Urothelium cell line (cell line): ENCODE data around the gene GMDS.

Experiments
- DNase-seq: peaks from one replicate; pipeline ENCODE4 v3.0.0; 2011; ENCODE audit warnings: low spot score, mixed read lengths
- FAIRE-seq: peaks from 2 replicates; lab custom pipeline; 2011; peaks lifted over from hg19 to GRCh38; lab: Jason Lieb, UNC

Gene GMDS

DNA sequence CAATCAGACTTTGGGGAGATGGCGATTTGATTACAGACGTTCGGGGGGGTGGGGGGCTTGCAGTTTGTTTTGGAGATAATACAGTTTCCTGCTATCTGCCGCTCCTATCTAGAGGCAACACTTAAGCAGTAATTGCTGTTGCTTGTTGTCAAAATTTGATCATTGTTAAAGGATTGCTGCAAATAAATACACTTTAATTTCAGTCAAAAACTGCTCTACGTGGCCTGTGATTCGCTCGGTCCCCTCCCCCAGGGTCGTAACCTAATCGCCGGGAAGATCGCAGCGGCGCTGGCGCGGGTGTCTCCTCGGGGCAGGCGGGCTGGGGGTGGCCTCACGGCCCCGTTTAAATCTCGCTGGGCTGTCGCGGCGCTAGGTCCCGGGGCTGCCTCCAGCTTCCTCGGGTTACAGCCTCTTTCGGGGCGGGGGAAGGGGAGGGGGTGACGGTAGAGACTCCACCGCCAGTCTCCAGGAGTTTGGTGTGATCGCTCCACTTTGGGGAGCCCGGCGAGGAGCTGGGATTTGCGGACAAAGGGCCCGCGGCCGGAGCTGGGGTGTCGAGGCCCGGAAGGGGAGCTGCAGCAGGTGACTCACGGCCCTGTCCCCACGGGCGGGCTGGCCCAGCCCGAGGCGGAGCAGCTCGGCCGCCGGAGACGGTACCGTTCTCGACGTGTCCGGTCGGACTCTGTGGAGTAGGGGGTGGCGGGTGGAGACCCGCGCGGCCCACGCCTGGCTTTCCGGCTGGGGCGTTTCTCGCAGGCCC, 631.5 kb downstream of the GMDS start:
- DNase-seq (peak; percentile 64), FAIRE-seq (no peak)

GRCh38 chr6:1613346-1613687, 632.1 kb downstream of the GMDS start:
- no peak for FAIRE-seq
- DNase-seq = no peak

- DNase-seq (no peak), FAIRE-seq (no peak)
Observed at GRCh38 chr6:1612974-1613306, 632.5 kb downstream of the GMDS start.

DNA sequence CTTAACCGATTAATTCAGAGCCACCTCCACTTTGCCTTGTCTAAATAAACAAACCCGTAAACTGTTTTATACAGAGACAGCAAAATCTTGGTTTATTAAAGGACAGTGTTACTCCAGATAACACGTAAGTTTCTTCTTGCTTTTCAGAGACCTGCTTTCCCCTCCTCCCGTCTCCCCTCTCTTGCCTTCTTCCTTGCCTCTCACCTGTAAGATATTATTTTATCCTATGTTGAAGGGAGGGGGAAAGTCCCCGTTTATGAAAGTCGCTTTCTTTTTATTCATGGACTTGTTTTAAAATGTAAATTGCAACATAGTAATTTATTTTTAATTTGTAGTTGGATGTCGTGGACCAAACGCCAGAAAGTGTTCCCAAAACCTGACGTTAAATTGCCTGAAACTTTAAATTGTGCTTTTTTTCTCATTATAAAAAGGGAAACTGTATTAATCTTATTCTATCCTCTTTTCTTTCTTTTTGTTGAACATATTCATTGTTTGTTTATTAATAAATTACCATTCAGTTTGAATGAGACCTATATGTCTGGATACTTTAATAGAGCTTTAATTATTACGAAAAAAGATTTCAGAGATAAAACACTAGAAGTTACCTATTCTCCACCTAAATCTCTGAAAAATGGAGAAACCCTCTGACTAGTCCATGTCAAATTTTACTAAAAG, 633.0 kb downstream of the GMDS start:
- DNase-seq (no peak), FAIRE-seq (no peak)

- FAIRE-seq (no peak), DNase-seq (peak; percentile 29)
Observed at GRCh38 chr6:1611572-1612298, 633.7 kb downstream of the GMDS start.

GRCh38 chr6:1611322-1611571, 634.2 kb downstream of the GMDS start:
- peak; percentile 76 for DNase-seq
- no peak for FAIRE-seq

DNA sequence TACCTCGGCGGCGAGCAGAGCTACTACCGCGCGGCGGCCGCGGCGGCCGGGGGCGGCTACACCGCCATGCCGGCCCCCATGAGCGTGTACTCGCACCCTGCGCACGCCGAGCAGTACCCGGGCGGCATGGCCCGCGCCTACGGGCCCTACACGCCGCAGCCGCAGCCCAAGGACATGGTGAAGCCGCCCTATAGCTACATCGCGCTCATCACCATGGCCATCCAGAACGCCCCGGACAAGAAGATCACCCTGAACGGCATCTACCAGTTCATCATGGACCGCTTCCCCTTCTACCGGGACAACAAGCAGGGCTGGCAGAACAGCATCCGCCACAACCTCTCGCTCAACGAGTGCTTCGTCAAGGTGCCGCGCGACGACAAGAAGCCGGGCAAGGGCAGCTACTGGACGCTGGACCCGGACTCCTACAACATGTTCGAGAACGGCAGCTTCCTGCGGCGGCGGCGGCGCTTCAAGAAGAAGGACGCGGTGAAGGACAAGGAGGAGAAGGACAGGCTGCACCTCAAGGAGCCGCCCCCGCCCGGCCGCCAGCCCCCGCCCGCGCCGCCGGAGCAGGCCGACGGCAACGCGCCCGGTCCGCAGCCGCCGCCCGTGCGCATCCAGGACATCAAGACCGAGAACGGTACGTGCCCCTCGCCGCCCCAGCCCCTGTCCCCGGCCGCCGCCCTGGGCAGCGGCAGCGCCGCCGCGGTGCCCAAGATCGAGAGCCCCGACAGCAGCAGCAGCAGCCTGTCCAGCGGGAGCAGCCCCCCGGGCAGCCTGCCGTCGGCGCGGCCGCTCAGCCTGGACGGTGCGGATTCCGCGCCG, 634.7 kb downstream of the GMDS start:
- FAIRE-seq (no peak), DNase-seq (no peak)

DNA sequence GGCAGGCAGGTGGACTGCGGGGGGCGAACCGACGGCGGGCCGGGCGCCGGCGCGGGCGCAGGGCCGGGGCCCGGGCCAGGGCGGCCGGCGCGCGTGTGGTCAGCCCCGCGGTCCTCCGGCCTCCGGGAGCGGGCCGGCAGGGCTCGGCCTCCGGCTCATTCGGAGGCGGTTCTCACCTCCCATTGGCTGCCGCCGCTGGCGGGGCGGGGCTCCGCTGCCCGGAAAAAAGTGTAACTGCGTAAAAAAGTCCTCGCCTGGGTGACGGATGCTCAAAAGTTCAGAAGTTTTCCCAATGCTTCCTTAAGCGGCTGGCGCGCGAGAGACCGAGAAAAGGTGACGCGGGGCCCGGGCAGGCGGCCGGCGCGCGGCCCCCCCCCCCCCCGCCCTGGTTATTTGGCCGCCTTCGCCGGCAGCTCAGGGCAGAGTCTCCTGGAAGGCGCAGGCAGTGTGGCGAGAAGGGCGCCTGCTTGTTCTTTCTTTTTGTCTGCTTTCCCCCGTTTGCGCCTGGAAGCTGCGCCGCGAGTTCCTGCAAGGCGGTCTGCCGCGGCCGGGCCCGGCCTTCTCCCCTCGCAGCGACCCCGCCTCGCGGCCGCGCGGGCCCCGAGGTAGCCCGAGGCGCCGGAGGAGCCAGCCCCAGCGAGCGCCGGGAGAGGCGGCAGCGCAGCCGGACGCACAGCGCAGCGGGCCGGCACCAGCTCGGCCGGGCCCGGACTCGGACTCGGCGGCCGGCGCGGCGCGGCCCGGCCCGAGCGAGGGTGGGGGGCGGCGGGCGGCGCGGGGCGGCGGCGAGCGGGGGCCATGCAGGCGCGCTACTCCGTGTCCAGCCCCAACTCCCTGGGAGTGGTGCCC, 635.5 kb downstream of the GMDS start, which contains the start of gene FOXC1:
Gene FOXC1, plus strand, starts transcription at position 268 of the 849 bp plus-strand sequence. Its CDS starts 531 bp downstream, at position 799.
- FAIRE-seq = no peak
- DNase-seq = peak; percentile 93

GRCh38 chr6:1609041-1609647, 636.3 kb downstream of the GMDS start:
- DNase-seq (peak; percentile 55), FAIRE-seq (no peak)

GRCh38 chr6:1608222-1609040, 637.0 kb downstream of the GMDS start:
- no peak for DNase-seq
- no peak for FAIRE-seq

DNA sequence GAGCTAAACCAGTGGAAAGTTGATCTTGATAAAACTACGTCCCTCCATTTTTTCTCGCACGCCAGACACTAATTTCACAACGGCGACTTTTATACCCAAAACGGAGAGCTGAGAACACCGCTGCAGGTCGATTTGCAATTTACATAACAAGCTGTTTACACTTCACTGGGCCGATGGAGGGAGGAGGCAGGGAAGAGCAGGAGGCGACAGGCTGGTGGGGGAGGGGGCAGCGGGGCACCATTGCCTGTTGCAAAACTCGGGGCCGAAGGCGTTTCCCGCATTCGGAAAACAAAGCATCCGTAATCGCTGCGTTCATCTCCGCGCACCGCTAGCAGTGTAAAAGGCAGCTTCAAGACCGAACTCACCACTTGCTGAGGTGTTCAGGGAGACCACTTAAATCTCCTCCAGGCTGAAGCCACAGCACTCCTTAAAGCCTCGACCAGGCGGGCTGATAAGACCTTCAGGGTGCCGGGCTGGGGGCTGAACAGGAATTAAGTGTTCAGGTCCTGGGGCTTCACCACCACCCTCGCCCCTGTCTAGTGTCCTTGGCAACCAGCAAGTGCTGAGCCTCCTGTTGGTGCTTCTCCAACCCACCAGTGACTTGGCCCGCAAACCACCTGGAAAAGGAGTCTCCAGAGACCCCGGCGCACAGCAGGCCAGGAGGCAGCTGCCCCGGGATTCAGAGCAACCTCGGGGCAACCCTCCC, 637.7 kb downstream of the GMDS start:
- DNase-seq (no peak), FAIRE-seq (no peak)

- DNase-seq (no peak), FAIRE-seq (no peak)
Observed at GRCh38 chr6:1606780-1607515, 638.5 kb downstream of the GMDS start.

DNA sequence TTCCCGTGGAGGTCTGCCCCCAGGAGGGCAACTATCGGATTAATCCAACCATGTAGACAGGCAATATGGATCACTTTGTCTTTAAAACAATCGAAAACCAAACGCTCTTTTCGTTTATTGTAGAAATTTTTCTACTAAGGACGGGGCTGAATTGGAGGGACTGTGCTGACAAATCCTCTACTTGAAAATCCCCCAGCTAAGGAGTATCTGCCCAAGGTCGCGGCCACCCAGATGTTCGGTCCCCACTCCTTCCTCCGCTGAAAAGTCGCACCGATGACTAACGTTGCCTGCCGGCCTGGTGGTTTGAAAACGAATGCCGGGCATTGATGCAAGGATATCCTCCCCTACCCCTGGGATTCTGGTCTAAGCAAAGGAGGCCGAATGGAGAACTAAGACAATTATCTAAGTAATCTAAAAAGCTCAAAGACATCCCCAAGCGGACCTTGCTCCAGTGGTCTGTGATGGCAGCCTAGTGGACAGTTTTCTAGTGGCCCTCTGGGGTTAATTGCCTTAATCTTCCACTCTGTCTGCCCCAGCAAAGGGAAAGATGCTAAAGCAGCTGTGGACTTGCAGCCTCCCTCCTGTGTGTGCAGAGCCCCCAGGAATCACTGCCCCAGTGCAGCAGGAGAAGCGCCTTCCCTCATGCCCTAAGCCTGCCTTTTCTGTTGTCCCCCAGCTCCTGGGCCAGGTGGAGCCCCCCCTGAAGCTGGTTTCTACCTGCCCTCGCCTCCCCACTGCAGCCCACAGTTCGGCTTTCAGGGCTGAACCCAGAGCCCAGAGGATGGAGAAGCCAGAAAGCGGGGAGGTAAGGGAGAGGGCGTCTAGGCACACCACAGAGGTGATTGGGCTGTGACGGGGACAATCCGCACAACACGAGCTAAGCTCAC, 639.3 kb downstream of the GMDS start:
- no peak for DNase-seq
- FAIRE-seq = no peak

DNA sequence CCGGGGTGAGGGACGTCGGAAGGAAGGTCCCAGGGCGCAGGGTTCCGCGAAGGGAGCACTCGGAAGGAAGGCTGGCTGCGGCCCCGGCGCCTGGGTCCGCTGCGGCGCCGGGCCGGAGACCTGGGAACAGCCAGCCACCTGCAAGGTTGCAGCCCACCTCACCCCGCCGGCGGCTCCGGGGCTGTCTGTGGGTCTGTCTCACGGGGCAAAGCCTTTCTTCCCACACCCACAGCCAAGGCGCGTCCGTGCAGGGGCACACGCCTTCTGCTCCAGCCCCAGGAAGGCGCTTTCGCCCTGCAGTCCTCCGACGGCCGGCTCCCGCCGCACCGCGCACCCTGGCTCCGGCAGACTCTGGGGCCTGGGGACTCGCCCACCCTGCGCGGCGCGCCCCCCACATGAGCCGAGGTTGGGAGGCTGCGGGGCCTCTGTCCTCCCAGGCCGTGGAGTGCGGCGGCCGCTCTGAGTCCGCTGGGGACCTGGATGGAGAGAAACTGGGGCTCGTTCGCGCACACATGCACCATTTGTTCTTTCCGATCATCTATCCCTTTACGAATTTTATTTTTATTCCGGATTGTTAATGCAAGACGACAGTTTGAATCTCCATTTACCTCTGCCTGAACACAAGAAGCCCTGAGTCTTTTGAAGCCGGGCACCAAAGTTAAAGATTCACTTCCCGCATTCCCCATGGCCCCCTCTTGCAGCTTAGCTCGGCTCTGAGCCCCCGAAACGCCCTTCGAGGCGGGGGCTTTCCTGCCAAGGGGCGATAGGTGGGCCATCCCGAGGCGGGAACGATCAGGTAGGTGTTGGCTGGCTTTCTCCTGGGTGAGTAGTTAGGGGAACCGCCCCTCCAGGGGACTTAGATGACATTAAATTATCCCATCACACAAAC, 640.2 kb downstream of the GMDS start:
- no peak for DNase-seq
- no peak for FAIRE-seq

DNA sequence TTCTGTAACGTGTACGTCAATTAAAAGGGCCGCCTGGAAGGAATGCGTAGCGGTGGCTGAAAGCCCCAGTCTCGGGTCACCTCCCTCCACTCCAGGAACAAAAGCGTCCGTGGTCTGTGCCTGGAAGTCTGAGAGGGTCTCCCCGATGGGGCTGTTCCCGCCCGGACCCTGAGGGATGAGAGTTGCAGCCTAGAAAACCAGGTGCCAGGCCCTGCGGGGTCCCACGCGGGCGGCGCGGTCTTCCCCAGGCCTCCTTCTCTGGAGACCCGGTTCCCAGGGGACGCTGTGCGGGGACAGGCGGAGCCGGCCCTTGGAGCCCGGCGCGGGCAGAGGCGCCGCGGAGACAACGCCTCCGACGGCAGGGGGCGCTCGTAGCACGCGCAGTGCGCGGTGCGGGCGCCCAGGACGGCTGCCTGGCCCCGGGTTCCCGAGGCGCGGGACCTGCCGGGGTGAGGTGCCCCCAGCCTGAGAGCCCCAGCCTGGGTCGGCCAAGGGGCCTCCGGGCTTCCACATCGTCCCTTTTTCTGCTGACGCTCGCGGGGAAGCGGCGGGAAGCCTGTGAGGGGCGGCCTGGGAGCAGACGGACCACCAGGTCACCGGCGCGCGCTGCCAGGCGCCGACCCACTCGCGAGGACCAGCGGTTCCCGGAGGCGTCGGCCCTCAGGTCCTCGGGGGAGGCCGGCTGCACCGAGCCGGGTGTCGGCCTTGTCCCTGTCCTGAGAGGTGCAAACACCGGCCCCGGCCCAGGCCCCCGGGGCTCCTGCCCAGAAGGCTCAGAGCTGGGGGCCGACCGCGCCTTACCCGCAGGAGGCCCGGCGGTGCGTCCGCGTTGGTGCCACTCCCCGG, 641.0 kb downstream of the GMDS start:
- FAIRE-seq (no peak), DNase-seq (peak; percentile 84)
